ENCODE results near the gene DTD1.

DNA sequence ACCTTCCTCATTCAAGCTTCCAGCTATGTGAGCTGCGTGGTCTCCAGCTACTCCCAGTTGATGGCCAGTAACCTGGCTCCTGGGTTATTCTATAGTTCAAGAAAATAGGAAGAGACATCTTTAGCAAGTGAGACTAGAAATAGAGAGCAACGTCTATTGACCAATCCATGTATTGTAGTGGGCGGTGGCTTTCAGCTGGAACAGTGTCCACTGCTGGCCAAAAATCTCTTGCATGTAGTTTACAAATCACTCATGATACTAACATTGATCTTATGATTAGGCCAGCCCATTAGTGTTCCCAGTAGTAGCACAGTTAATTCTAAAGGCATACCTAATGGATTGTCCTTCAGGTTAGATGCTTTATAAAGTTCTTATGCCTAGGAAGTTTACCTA lies 166.8 kb downstream of the DTD1 start:
- no peak for TF ChIP-seq FOXK2 (IDR thresholded peaks at IDR 0.05)
- TF ChIP-seq CBFB (CRISPR knock-in tag; IDR thresholded peaks at IDR 0.05), result no peak
- no peak for TF ChIP-seq ZSCAN25 (CRISPR knock-in tag; IDR thresholded peaks at IDR 0.05)
- TF ChIP-seq ZNF792 (CRISPR knock-in tag; IDR thresholded peaks at IDR 0.05), result no peak
- no peak for TF ChIP-seq NFIC (IDR thresholded peaks at IDR 0.05; ENCODE audit: low read length)
- TF ChIP-seq ZBTB3 (CRISPR knock-in tag; IDR thresholded peaks at IDR 0.05; ENCODE audit: borderline replicate concordance, low read depth), result no peak
- TF ChIP-seq, protein P1, sequence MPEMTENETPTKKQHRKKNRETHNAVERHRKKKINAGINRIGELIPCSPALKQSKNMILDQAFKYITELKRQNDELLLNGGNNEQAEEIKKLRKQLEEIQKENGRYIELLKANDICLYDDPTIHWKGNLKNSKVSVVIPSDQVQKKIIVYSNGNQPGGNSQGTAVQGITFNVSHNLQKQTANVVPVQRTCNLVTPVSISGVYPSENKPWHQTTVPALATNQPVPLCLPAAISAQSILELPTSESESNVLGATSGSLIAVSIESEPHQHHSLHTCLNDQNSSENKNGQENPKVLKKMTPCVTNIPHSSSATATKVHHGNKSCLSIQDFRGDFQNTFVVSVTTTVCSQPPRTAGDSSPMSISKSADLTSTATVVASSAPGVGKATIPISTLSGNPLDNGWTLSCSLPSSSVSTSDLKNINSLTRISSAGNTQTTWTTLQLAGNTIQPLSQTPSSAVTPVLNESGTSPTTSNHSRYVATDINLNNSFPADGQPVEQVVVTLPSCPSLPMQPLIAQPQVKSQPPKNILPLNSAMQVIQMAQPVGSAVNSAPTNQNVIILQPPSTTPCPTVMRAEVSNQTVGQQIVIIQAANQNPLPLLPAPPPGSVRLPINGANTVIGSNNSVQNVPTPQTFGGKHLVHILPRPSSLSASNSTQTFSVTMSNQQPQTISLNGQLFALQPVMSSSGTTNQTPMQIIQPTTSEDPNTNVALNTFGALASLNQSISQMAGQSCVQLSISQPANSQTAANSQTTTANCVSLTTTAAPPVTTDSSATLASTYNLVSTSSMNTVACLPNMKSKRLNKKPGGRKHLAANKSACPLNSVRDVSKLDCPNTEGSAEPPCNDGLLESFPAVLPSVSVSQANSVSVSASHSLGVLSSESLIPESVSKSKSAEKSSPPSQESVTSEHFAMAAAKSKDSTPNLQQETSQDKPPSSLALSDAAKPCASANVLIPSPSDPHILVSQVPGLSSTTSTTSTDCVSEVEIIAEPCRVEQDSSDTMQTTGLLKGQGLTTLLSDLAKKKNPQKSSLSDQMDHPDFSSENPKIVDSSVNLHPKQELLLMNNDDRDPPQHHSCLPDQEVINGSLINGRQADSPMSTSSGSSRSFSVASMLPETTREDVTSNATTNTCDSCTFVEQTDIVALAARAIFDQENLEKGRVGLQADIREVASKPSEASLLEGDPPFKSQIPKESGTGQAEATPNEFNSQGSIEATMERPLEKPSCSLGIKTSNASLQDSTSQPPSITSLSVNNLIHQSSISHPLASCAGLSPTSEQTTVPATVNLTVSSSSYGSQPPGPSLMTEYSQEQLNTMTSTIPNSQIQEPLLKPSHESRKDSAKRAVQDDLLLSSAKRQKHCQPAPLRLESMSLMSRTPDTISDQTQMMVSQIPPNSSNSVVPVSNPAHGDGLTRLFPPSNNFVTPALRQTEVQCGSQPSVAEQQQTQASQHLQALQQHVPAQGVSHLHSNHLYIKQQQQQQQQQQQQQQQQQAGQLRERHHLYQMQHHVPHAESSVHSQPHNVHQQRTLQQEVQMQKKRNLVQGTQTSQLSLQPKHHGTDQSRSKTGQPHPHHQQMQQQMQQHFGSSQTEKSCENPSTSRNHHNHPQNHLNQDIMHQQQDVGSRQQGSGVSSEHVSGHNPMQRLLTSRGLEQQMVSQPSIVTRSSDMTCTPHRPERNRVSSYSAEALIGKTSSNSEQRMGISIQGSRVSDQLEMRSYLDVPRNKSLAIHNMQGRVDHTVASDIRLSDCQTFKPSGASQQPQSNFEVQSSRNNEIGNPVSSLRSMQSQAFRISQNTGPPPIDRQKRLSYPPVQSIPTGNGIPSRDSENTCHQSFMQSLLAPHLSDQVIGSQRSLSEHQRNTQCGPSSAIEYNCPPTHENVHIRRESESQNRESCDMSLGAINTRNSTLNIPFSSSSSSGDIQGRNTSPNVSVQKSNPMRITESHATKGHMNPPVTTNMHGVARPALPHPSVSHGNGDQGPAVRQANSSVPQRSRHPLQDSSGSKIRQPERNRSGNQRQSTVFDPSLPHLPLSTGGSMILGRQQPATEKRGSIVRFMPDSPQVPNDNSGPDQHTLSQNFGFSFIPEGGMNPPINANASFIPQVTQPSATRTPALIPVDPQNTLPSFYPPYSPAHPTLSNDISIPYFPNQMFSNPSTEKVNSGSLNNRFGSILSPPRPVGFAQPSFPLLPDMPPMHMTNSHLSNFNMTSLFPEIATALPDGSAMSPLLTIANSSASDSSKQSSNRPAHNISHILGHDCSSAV (CRISPR knock-in tag; IDR thresholded peaks at IDR 0.05; ENCODE audit: borderline replicate concordance), result no peak
- TF ChIP-seq RBM22 (optimal IDR thresholded peaks at IDR 0.05; ENCODE audit: low read length), result no peak
- TF ChIP-seq POLR2A (IDR thresholded peaks at IDR 0.05; ENCODE audit: insufficient read depth in 1 of 2, low read depth in 2 of 2, low read length in 2 of 2), result no peak
